ENCODE data around the gene PRSS12.
A peak's percentile ranks its signal among the peaks of the same experiment; 100 is the strongest.
"Not testable (repeated sequence)": the region's sequence is repeated elsewhere in the genome, so short reads cannot be mapped to it uniquely, and the experiment has no call there.

Gene PRSS12

GRCh38 chr4:118318931-118319330 lies 33.9 kb downstream of the PRSS12 start:
- DNase-seq (ENCODE audit: low read depth), result no peak

DNA sequence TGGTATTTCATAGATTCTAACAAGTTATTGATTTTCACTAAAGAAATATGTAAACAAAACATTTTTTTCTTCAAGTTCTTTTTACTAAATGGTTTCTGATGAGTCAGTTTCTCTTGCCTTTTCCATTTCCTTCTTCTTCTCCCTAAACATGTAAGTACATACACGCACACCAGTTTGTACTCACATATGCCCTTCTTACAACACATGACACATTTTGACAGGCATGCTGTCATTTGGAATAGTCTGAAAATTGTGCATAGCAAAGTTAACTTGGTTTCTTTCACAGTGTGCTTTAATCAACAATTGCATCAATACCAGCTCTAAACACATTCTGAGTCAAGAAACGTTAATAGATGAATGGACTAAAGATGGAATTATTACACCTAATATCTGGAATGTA lies 35.1 kb downstream of the PRSS12 start:
- DNase-seq (ENCODE audit: low read depth), result no peak

GRCh38 chr4:118314221-118314620 lies 38.6 kb downstream of the PRSS12 start:
- no peak for DNase-seq (ENCODE audit: low read depth)

- no peak for DNase-seq (ENCODE audit: low read depth)
Observed at GRCh38 chr4:118313098-118313497, 39.7 kb downstream of the PRSS12 start.

DNA sequence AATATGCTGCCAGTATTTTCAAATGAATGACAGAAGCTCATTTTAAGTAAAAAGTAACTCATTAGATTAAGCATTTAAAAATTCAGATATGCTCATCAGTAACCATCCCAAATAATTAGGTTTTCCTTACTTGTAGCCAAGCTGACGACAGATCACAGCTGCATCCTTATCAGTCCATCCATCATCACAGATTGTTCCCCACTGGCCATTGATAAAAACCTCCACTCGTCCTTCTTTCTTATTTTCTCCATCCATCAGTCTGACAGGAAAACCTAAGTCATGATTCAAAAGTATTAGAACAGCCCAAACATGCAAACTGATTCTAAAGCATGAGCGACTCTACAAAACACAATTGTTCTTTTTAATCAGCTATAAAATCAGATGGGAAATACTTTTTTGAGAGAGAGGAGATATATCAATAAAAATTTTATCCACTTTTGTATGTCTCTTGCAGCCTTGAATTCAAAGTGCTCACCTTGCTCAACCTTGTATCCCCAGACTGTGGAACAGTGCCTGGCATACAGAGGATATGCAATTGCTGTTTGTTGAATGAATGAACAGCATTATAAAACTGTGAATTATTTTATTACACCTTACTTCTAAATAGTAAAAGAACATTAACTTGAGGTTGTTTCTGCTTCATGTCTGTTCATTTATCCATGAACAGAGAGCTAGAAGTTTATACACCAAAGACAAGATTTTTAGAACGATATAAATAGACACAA lies 44.3 kb downstream of the PRSS12 start:
- no peak for DNase-seq (ENCODE audit: low read depth)

GRCh38 chr4:118307643-118308042 lies 45.2 kb downstream of the PRSS12 start:
- no peak for DNase-seq (ENCODE audit: low read depth)

GRCh38 chr4:118299619-118300018 lies 53.2 kb downstream of the PRSS12 start:
- not testable (repeated sequence) for DNase-seq (ENCODE audit: low read depth)

GRCh38 chr4:118296729-118297128 lies 56.1 kb downstream of the PRSS12 start:
- no peak for DNase-seq (ENCODE audit: low read depth)

DNA sequence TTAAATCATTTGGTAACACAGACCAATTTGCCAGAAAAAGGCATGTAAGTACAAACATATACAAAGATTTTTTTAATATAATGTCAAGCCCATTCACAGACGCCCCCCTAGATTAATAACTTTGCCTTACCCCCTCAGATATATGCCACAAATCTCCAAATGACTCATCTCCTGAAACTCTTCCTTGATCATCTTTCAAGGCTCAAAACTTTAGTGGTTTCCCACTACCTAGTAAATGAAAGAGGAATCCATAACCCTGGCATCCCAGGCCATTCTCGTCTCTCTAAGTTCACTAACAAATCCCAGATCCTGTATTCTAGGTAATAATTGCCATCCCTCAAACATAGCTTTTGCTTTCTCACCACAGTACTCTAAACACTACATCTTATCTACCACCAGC lies 61.9 kb downstream of the PRSS12 start:
- no peak for DNase-seq (ENCODE audit: low read depth)

GRCh38 chr4:118289794-118290193 lies 63.0 kb downstream of the PRSS12 start:
- DNase-seq (ENCODE audit: low read depth), result no peak

DNA sequence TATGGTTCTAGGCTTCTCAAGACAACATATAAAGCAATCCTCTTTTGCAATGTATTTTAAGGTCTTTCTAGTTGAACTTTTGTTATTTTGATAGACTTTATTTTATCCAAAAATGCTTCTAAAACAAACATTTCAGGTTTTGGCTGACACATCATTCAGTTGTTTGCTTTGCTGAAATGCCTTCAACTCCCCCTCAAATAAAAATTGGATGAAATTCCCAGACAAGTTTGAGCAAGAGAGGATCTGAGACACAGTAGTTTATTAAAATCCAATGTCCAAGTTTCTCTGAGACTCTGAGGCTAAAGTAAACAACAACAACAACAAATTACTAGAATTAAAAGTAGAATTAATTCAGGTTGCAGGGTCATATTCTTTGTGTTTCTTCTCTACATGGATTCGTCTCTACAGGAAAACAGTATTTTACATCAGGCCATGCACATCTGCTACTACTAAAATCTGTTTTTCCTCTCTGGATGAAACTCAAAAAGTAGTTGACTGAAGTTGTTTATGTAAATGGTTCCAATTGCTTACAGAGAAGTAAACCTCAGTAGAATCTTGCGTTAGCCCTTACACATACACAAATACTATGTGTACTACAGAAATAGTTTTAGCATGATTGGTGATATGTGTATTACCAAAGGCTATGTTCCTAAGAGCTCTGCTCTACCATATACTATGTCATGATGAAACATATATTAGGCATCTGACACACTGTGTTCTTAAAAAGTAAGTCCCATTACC lies 64.9 kb downstream of the PRSS12 start:
- DNase-seq (ENCODE audit: low read depth), result no peak

DNA sequence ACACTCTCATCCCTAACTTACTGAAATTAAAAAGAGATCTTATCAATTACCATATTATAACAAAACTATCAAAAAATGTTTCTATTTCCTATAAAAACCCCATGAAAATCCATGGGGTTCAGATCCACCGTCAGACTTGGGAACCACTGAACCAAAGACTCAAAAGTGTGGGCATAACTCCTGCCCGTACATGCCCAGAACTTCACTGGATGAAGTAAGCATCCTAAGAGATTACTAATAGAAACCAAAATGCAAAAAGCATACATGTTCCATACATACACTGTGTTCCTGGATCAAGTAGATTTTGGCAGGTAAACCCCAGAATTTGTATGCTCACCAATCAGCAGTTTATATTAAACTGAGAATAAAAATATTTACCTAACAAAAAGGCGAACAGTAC lies 66.1 kb downstream of the PRSS12 start:
- no peak for DNase-seq (ENCODE audit: low read depth)

- DNase-seq (ENCODE audit: low read depth), result no peak
Observed at GRCh38 chr4:118285931-118286330, 66.9 kb downstream of the PRSS12 start.

- DNase-seq (ENCODE audit: low read depth), result no peak
Observed at GRCh38 chr4:118284169-118284568, 68.6 kb downstream of the PRSS12 start.

DNA sequence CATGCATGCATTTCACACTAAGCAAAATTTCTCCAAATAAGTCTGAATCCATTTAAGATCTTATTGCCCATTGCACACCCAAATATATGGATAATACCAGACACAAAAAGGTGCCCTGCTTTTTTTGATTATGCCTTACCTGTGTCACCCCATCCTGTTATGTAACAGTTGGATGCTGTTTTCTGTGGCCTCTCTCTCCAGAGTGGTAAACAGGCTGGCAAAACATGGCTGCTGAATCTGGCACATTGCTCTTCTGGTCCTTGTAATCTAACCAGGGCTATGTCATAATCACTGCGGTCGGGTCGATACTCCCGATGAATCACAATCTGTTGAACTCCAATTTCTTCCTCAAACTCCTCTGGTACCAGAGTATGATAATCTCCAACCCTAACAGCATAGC lies 70.1 kb downstream of the PRSS12 start:
- no peak for DNase-seq (ENCODE audit: low read depth)

- DNase-seq (ENCODE audit: low read depth), result no peak
Observed at GRCh38 chr4:118281611-118282442, 71.0 kb downstream of the PRSS12 start.

DNA sequence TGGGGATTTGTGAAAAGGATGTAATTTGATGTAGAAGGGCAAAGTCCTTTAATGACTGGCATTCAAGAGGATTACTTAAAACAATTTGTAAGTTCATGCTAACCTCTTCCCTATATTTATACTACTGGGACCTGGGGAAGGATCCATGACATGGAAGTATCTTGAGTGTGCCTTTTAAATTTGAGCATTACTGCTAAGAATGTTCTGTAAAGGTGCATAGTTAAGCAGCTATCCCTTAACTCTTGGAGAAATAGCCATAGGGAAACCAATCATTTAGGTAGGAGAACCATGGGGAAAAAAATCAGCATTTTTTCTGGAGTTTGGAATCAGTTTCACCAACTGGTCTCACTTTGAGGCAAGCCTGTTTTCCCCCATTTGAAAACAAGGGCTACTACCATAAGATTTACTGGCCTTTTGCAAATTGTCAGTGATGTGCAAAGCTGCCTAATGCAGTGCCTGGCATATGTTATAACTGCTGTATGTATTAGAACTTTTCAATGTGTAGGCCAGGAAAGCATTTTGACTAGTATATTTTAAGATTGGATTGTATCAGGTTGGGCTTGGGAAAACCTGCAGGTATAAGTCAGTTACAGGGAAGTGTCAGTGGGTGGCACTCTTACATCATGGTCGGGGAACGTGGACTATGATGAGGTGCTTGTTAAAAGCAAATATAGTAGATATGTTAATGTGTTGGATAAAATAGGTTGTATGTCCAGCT lies 72.1 kb downstream of the PRSS12 start:
- no peak for DNase-seq (ENCODE audit: low read depth)

DNA sequence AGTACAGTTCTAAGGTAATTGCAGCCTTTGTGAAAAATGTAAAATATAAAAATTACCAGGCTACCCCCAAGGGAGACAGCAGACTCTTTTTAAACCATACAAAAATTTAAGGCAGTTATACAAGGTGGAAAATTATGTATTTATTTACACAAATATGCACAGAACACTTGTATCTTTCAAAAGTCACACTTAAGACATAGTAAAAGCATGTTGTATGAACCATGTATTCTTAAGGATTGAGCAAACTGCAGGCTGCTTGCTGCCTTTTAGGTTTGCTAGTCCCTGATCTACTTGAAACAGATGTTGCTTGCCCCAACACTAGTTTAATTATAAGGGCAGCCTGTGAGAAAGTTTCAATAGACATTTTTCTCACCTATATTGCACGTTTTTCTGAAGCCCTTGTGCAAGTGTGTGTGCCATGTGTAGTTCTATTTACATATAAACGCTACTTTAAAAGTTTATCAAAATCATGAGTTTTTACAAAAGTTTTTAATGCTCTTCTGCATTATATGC lies 72.8 kb downstream of the PRSS12 start:
- no peak for DNase-seq (ENCODE audit: low read depth)

DNA sequence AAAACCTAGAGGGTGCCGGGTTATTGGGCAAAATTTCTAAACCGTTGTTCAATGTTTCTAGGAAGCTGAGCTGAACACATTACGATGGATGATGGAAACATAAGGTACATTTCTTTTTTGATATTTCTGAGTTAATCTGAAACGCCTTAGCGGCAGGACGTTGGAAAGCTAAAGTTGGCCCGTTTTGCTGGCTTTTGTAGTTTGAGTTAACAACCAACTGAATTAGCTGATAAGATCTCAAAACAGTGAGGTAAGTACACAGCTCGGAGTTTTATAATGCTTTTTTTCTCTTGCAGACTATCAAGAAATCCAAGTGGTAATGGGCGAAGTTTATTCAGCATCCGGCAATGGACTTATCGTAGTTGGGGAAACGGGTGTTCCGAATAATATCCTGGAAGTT lies 73.5 kb downstream of the PRSS12 start:
- no peak for DNase-seq (ENCODE audit: low read depth)

DNA sequence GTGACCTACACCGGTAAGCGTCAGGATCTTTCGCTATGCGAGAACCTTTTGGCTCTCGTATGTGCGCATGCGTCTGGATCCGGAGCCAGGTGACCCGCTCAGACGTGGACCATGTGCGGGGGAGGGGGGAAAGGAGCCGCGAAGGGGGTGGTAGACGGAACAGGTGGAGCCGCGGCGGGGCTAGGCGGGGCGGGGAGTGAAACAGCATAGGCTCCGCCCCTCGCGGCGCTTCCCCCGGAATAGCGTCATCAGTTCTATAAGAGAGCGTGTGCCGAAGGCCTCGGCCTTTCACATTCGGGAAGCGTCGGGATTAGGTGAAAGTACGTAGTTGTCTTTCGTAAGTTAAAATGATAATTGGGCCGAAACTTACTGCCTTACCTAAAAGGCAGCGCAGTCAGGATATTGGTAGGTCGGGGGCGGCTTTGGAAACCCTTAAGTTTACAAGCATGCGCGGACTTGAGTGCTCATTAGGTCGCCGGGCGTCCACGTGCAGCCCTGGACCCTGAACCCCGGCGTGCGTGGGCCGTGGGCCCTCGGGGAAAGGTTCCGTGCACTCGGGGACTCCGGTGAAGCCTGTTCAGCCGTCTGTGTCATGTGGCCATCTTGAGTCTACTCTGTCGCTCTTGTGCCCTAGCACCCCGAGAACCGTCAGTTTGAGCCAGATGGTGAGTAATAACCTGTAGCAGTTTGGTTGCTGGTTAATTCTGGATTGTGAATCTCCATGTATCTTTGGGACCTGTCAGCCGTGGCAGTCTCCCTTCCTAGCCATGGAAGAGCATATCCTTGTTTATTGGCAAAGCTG lies 74.1 kb downstream of the PRSS12 start:
- DNase-seq (ENCODE audit: low read depth), result peak; percentile 64

DNA sequence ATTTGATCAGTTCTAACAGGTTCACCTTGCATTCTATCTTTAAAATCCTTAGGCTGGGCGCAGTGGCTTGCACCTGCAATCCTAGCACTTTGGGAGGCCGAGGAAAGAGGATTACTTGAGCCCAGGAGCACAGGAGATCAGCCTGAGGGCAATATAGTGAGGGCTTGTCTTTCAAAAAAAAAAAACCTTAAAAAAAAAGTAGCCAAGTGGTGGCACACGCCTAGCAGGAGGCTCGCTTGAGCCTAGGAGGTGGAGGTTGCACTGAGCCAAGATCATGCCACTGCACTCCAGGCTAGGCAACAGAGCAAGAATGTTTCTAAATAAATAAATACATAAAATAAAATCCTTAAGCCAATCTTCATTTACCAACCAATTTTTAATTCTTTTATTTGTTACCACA lies 75.6 kb downstream of the PRSS12 start:
- no peak for DNase-seq (ENCODE audit: low read depth)

Data from HS-27A (cell line).